Stimulated activated effector memory CD8-positive, alpha-beta T cell treated with anti-CD3 and anti-CD28 coated beads, Interleukin-12 subunit alpha, Interleukin-12 subunit beta, amount 100 ng/mL, for 72 hours (primary cell): ENCODE results near the gene CALHM1.
A peak's percentile ranks its signal among the peaks of the same experiment; 100 is the strongest.
"Not testable (repeated sequence)": the region's sequence is repeated elsewhere in the genome, so short reads cannot be mapped to it uniquely, and the experiment has no call there.

ENCODE experiments used
- ATAC-seq: fragments of 150-1000 bp; cut with Tn5 transposase; 2 replicates; pipeline ENCODE4 v1.10.0; 2021
- DNase-seq, 2 donors: peaks; one replicate each; pipeline ENCODE4 v3.0.0; 2021 to 2022; ENCODE audit warnings: low spot score in 2 of 2
- H3K27ac Mint-ChIP-seq: one replicate; pipeline ENCODE4 v1.8.0; 2022; ENCODE audit warnings: mild to moderate bottlenecking, mixed read lengths
- H3K36me3 Mint-ChIP-seq: one replicate; pipeline ENCODE4 v1.8.0; 2022; ENCODE audit warnings: mild to moderate bottlenecking, mixed read lengths
- H3K4me1 Mint-ChIP-seq: one replicate; pipeline ENCODE4 v1.8.0; 2022; ENCODE audit warnings: mixed read lengths
- H3K4me3 Mint-ChIP-seq: one replicate; pipeline ENCODE4 v1.8.0; 2022; ENCODE audit warnings: mild to moderate bottlenecking, mixed read lengths
- H3K9me3 Mint-ChIP-seq: one replicate; pipeline ENCODE4 v1.8.0; 2022; ENCODE audit warnings: mixed read lengths

Gene CALHM1

GRCh38 chr10:103493362-103493915, 34.7 kb upstream of the CALHM1 start, which contains the start of gene NEURL1:
TSS of gene NEURL1 (plus strand) at chr10:103493705. CDS start at chr10:103494388, 683 bp downstream.
- no peaks in the 10 kb centered on the region for H3K9me3 Mint-ChIP-seq
- peaks cover 38% of the 10 kb centered on the region for H3K4me1 Mint-ChIP-seq
- H3K36me3 Mint-ChIP-seq, result no peaks in the 10 kb centered on the region
- DNase-seq (peak in 1 of 2 donors; percentile 58), ATAC-seq (peak; percentile 5)
- H3K4me3 Mint-ChIP-seq, result peak within 1 kb of the TSS; percentile 75
- no peak within 1 kb of the TSS for H3K27ac Mint-ChIP-seq

DNA sequence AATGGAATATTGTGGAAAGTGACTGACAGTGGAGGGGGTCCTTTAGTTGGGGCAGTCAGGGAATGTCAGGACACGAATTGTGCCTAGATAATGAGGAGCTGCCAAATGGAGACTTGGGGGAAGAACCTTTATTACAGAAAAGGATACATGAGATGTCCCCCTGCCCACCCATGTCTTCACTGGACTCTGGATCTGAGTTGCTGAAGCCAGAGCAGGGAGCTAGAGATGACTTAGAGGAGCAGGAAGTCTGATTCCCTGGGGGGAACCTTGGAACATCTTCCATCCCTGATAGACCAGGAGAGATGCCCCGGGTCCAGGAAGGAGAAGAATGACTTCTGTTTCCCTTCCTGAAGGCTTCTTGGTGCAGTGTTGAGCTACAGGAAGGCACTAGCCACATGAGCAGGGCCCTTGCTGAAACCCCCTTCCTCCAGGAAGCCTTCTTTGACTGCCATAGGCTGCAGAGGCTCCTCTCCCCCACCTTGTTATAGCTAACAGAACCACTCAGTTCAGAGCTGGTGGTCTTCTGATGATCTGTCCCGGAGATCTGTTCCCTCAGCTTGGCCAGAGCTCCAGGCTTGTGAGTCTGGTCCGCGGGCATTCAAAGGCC, 34.1 kb upstream of the CALHM1 start:
- Mint-ChIP-seq H3K9me3 (no peaks in the 10 kb centered on the region), H3K27ac (no peak overlapping the region)

DNA sequence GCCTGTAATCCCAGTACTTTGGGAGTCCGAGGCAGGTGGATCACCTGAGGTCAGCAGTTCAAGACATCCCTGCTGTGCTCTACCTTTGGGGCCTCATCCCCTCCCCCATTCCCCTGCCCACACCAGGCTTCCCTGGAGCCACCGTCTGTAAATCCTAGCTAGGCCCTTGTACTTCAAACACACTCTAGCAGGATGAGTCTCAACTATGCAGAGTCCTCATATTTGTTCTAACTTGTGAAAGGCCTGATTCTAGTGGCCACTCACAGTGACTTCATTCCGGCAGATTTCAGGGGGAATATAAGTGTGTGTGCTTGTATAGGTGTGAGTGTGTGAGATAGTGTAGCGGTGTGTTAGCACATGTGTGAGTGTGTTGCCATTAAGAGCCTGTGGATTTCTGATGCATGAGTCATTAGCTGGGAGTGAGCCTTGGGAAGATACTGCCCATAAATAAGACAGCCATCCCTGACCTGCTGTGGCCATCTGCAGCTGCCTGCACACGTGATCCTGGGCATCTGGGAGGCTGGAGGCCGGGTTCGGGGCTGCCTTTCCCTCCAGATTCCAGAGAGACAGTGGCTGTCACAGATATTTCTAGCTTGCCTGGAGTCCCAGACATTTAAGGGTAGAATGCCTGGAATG, 33.1 kb upstream of the CALHM1 start:
- peak overlapping the region; percentile 72 for H3K27ac Mint-ChIP-seq
- ATAC-seq, result no peak

More for the DNA sequence above, 34.1 kb upstream of the CALHM1 start:
- H3K36me3 Mint-ChIP-seq, result no peaks in the 10 kb centered on the region
- H3K4me1 Mint-ChIP-seq, result peaks cover 38% of the 10 kb centered on the region
- ATAC-seq (no peak), DNase-seq (no peak)
- peak overlapping the region; percentile 75 for H3K4me3 Mint-ChIP-seq

DNA sequence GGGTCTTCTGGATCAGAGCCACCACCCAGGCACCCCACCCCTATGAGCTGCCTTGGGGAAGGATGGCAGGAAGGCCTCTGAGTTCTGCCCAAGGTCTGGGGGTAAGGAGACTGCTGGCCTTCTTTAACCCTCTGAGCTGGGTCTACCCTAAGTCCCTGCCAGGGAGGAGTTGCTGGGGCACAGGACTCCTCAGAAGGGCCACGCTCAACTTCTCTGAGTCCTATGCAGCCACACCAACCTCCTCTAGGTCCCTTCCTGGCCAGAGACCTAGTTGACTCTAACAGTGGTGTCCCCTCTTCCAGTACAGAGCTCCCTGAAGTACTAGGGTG, 32.2 kb upstream of the CALHM1 start:
- Mint-ChIP-seq H3K4me3 (no peak overlapping the region), H3K27ac (peak overlapping the region; percentile 72), H3K36me3 (no peaks in the 10 kb centered on the region), H3K9me3 (no peaks in the 10 kb centered on the region), H3K4me1 (peaks cover 38% of the 10 kb centered on the region)
- peak; percentile 39 for ATAC-seq
- no peak for DNase-seq

More for the DNA sequence above, 33.1 kb upstream of the CALHM1 start:
- H3K4me1 Mint-ChIP-seq, result peaks cover 38% of the 10 kb centered on the region
- no peak overlapping the region for H3K4me3 Mint-ChIP-seq
- DNase-seq, result no peak
- no peaks in the 10 kb centered on the region for H3K9me3 Mint-ChIP-seq
- H3K36me3 Mint-ChIP-seq, result no peaks in the 10 kb centered on the region

DNA sequence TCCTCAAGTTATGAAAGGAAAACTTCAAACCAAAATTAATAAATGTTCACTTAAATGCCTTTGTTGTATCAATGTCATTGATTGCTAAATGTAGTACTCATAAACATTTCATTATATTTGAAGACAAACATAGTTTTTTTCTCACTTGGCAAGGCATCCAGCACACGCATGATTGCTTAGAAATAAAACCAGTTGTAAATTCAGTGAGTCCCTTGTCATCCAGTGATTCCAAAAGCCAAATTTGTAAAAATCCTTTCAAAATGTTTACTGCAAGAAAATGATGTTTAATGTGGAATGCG, 28.7 kb upstream of the CALHM1 start:
- Mint-ChIP-seq H3K36me3 (no peaks in the 10 kb centered on the region), H3K27ac (no peak overlapping the region), H3K4me3 (no peak overlapping the region), H3K4me1 (peaks cover 36% of the 10 kb centered on the region), H3K9me3 (no peaks in the 10 kb centered on the region)
- ATAC-seq, result no peak
- DNase-seq, result no peak

DNA sequence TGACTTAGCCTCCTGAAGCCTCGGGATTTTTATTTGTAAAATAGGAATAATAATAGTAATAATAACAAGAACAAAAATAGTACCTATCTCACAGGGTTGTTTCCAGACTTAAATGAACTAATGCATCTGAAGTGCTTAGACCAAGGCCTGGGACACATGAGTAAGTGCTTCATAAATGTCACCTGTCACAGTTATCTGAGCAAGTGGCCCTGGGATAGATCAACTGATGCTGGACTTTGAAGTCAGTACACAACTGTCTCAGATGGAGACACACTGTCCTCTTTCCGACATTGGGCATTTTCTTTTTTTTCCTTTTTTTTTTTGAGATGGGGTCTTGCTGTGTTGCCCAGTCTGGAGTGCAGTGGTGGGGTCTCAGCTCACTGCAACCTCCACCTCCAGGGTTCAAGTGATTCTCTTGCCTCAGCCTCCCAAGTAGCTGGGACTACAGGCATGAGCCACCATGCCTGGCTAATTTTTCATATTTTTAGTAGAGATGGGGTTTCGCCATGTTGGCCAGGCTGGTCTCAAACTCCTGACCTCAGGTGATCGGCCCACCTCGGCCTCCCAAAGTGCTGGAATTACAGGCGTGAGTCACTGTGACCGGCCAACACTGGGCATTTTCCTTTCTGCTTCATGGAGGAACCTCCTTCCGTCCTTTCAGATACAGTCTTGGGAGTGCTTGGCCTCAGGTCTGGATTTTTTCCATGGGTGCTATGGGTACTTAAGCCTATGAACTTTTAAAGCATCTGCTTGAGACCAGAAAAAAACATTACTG, 28.1 kb upstream of the CALHM1 start:
- not testable (repeated sequence) for H3K4me3 Mint-ChIP-seq, H3K9me3 Mint-ChIP-seq, H3K36me3 Mint-ChIP-seq, H3K27ac Mint-ChIP-seq, ATAC-seq, DNase-seq
- peaks cover 36% of the 10 kb centered on the region for H3K4me1 Mint-ChIP-seq

DNA sequence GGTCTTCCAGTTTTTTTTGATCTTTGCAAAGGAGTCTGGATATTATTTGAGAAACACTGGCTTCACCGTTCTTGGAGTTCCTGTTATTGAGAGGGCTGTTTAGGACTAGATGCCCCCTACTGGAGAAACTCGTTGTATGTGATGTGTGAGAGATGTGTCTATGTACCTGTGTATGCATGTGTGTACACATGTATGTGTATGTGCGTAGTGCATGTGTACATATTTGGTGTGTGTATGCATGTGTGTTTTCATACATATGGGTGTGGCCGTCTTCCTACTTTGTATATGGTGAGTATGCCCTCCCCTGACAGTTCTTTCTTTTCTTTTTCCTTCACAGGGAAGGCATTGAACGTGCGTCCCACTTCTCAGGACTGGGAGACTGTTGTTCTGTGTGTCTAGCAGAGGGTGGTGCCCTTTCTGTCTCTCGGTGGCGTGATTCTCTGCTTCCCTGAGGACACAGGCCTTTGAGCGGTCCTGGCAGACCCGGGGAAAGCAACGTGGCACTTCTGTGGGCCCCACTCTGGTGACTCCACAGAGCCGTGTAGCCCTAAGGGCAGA, 23.4 kb upstream of the CALHM1 start:
- no peaks in the 10 kb centered on the region for H3K9me3 Mint-ChIP-seq
- no peak for DNase-seq
- no peaks in the 10 kb centered on the region for H3K36me3 Mint-ChIP-seq
- peaks cover 13% of the 10 kb centered on the region for H3K4me1 Mint-ChIP-seq
- peak; percentile 89 for ATAC-seq
- no peak overlapping the region for H3K27ac Mint-ChIP-seq
- no peak overlapping the region for H3K4me3 Mint-ChIP-seq

DNA sequence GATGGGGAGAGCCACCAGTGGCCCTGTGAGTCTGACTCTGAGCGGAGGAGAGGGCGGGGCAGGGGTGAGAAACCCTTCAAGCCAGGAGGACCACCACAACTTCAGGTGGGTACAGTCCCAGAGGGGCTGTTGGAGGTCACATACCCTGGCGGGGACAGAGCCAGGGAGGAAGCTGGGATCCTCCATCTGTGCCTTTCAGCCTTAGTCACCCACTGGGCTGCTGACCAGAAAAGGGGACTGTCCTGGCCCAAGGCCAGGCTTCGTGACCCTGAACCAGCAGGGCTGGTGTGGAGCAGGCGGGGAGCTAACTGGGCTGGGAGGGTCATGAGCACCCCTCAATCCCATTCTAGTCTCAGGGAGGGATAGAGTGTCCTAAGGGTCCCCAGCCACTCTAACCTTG, 21.8 kb upstream of the CALHM1 start:
- H3K9me3 Mint-ChIP-seq, result no peaks in the 10 kb centered on the region
- H3K4me3 Mint-ChIP-seq, result no peak overlapping the region
- H3K27ac Mint-ChIP-seq, result no peak overlapping the region
- peaks cover 15% of the 10 kb centered on the region for H3K4me1 Mint-ChIP-seq
- H3K36me3 Mint-ChIP-seq, result no peaks in the 10 kb centered on the region
- no peak for ATAC-seq
- DNase-seq, result no peak

GRCh38 chr10:103479135-103479534, 20.4 kb upstream of the CALHM1 start, which contains the start of gene CALHM3:
TSS of gene CALHM3 (minus strand) at chr10:103479240. CDS start at chr10:103479032, 208 bp downstream.
- H3K4me1 Mint-ChIP-seq, result peaks cover 16% of the 10 kb centered on the region
- ATAC-seq (no peak), DNase-seq (no peak)
- H3K27ac Mint-ChIP-seq, result peak within 1 kb of the TSS; percentile 40
- H3K9me3 Mint-ChIP-seq, result no peaks in the 10 kb centered on the region
- no peak within 1 kb of the TSS for H3K4me3 Mint-ChIP-seq
- no peaks in the 10 kb centered on the region for H3K36me3 Mint-ChIP-seq

DNA sequence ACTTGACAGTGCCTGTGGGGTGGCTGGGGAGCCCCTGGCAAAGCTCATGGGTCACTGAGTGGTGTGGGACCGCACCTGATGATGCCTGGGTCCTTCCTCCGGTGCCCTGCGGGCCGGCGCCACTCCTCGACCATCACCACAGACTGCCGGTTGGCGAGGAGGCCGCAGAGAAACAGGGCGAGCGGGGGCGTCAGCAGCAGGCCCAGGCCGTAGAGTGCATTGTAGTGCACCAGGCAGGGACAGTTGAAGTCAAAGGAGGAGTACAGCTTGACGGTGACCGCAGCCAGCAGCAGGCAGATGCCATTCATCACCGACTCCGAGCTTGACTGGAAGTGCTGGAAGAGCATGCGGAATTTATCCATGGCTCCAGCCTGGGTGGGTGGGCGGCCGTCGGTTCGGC, 20.0 kb upstream of the CALHM1 start:
- H3K9me3 Mint-ChIP-seq, result no peaks in the 10 kb centered on the region
- ATAC-seq, result no peak

GRCh38 chr10:103476046-103476768, 17.5 kb upstream of the CALHM1 start:
- ATAC-seq, result peak; percentile 55
- peaks cover 1% of the 10 kb centered on the region for H3K36me3 Mint-ChIP-seq
- no peaks in the 10 kb centered on the region for H3K9me3 Mint-ChIP-seq
- H3K27ac Mint-ChIP-seq, result no peak overlapping the region
- no peak for DNase-seq
- H3K4me1 Mint-ChIP-seq, result peaks cover 25% of the 10 kb centered on the region
- H3K4me3 Mint-ChIP-seq, result no peak overlapping the region

More for the DNA sequence above, 20.0 kb upstream of the CALHM1 start:
- H3K4me3 Mint-ChIP-seq, result no peak overlapping the region
- peaks cover 20% of the 10 kb centered on the region for H3K4me1 Mint-ChIP-seq
- no peaks in the 10 kb centered on the region for H3K36me3 Mint-ChIP-seq
- DNase-seq, result no peak
- no peak overlapping the region for H3K27ac Mint-ChIP-seq

GRCh38 chr10:103475437-103475836, 16.7 kb upstream of the CALHM1 start:
- peaks cover 5% of the 10 kb centered on the region for H3K36me3 Mint-ChIP-seq
- H3K4me3 Mint-ChIP-seq, result no peak overlapping the region
- H3K4me1 Mint-ChIP-seq, result peaks cover 33% of the 10 kb centered on the region
- no peak overlapping the region for H3K27ac Mint-ChIP-seq
- DNase-seq (no peak), ATAC-seq (no peak)
- H3K9me3 Mint-ChIP-seq, result no peaks in the 10 kb centered on the region

DNA sequence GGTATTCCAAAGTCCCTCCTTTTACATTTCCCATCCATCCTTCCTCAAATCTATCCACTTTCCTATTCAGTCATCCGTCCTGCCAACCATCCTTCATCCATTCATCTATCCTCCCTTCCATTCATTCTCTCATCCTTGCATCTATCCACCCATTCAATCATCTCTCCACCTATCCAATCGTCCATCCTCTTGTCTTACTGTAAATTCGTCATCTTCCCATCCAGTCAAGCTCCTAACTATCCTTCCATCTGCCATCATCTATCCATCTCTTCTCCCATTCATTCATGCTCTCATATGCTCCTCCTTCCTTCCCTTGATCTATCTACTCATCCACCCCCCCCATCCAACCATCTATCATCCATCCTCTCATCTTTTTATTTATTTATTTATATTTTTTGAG, 15.4 kb upstream of the CALHM1 start:
- ATAC-seq (no peak), DNase-seq (no peak)
- H3K27ac Mint-ChIP-seq, result no peak overlapping the region
- H3K9me3 Mint-ChIP-seq, result no peaks in the 10 kb centered on the region
- H3K4me3 Mint-ChIP-seq, result no peak overlapping the region
- peaks cover 44% of the 10 kb centered on the region for H3K4me1 Mint-ChIP-seq
- peaks cover 5% of the 10 kb centered on the region for H3K36me3 Mint-ChIP-seq

GRCh38 chr10:103473261-103473671, 14.6 kb upstream of the CALHM1 start:
- DNase-seq (no peak), ATAC-seq (no peak)
- H3K27ac Mint-ChIP-seq, result no peak overlapping the region
- H3K36me3 Mint-ChIP-seq, result peaks cover 5% of the 10 kb centered on the region
- no peaks in the 10 kb centered on the region for H3K9me3 Mint-ChIP-seq
- H3K4me1 Mint-ChIP-seq, result peaks cover 44% of the 10 kb centered on the region
- no peak overlapping the region for H3K4me3 Mint-ChIP-seq

DNA sequence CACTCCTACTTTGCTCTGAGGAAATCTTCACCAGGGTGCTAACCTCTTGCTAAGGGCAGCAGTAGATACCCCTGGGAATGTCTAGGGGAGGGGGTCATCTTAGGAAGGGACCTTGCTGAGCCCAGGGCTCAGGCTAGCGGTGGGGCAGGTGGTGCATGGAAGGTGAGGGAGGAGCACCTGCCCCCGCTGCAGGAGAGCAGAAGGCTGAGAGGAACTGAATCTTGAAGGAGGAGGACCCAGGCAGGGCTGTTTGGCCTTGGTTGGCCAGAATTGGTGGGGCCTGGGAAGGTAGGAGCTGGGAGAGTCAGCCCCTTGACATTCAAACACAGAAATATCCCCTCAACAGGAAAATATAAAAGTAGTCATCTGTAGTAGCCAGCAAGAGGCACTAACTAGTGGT, 13.3 kb upstream of the CALHM1 start:
- H3K9me3 Mint-ChIP-seq, result no peaks in the 10 kb centered on the region
- H3K36me3 Mint-ChIP-seq, result peaks cover 5% of the 10 kb centered on the region
- peaks cover 52% of the 10 kb centered on the region for H3K4me1 Mint-ChIP-seq
- H3K27ac Mint-ChIP-seq, result peak overlapping the region; percentile 97
- DNase-seq, result peak in 1 of 2 donors; percentile 58
- H3K4me3 Mint-ChIP-seq, result peak overlapping the region; percentile 65
- no peak for ATAC-seq
